ENCODE results near the gene RAD54L2.

GRCh38 chr3:51500632-51501131 is 37.8 kb upstream of the RAD54L2 start:
- no peak for TF ChIP-seq POLR2A (IDR thresholded peaks at IDR 0.05)
- TF ChIP-seq, protein P1, sequence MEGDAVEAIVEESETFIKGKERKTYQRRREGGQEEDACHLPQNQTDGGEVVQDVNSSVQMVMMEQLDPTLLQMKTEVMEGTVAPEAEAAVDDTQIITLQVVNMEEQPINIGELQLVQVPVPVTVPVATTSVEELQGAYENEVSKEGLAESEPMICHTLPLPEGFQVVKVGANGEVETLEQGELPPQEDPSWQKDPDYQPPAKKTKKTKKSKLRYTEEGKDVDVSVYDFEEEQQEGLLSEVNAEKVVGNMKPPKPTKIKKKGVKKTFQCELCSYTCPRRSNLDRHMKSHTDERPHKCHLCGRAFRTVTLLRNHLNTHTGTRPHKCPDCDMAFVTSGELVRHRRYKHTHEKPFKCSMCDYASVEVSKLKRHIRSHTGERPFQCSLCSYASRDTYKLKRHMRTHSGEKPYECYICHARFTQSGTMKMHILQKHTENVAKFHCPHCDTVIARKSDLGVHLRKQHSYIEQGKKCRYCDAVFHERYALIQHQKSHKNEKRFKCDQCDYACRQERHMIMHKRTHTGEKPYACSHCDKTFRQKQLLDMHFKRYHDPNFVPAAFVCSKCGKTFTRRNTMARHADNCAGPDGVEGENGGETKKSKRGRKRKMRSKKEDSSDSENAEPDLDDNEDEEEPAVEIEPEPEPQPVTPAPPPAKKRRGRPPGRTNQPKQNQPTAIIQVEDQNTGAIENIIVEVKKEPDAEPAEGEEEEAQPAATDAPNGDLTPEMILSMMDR (IDR thresholded peaks at IDR 0.05): no peak
